Left hindlimb (tissue), 1 donor: ENCODE measurements around the gene KCNJ11.

Source experiments
- DNase-seq: peaks from one replicate; pipeline ENCODE4 v3.0.0-alpha.2; 2018

Gene KCNJ11

DNA sequence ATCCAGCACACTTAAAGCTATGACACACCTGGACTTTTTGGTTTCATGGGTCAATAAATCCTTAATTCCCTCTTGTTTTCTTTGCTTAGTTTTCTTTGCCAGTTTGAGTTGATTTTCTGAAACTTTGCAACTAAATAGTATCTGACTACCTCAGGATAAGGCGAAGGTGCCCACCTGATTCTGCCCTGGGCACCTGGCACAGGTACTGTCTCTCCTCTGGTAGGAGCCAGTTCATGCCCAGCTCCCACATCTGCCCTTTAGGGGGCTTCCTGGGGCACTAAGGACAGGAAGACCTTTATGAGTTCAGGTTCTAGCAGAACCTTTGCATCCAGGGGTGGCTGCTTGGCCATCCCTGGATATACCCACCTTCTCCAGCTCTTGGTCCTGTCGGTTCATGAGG is 19.6 kb upstream of the KCNJ11 start:
- DNase-seq, result no peak

DNA sequence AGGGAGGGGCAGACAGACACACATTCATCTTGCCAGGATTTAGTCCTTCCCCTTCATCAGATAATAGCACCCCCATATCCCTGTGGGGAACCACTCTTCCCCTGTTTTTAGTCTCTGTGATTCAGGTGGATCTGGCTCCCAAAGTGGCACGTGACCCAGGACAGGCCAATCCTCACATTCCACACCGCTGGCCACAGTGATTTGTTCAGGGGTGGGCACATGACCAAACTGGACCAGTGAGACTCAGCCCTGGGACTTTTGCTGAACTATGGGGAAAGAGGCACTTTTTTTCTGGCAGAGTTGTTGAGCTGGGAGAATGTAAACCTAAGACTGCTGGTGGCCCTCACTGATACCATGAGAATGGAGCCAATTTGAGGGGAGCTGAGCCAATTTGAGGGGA is 19.1 kb upstream of the KCNJ11 start:
- no peak for DNase-seq

DNA sequence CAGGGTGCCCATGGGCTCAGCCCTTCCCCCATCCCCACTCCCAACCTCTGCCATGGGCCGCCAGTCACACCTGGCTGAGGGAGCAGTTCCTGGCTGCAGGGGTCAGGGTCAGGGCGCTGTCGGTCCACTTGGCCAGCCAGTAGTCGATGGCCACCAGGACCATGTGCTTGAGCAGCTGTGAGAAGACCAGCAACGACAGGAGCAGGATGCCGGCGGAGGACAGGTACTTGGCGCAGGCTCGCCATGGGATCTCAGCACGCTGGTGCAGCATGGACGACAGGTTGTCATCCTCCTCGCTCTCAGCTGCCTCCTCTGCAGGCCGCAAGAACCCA is 18.3 kb upstream of the KCNJ11 start:
- DNase-seq, result no peak

DNA sequence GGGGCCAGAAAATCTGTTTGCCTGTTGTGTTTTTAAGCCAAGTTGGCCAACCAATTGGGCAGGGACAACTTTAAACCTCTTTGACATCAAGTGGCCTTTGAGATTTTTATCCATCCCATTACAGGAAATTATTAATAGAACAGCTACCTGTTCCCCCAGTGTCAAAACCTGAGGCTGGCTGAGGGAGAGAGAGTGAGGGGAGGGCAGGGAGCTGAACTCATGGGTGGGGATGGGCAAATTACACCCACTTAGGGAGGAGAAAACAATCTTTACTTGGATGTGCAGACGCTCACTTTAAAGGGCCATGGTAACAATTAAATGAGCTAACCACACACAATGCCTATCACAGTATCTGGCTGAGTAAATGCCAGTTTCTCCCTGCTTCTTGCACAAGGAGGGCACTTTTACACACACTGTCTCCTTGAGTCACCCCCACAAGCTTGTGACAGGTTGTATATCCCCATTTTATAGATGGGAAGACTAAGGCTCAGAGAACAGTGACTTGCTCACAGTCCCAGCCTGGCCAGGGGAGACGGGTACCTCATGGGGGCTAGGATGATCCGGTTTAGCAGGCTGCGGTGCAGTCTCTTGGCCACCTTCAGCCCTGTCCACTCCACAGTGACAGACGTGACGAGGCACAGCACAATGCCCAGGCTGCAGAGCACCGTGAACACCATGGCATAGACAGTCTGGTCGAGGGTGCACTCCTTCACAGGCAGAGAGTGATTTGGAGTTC is 17.8 kb upstream of the KCNJ11 start:
- DNase-seq, result no peak

DNA sequence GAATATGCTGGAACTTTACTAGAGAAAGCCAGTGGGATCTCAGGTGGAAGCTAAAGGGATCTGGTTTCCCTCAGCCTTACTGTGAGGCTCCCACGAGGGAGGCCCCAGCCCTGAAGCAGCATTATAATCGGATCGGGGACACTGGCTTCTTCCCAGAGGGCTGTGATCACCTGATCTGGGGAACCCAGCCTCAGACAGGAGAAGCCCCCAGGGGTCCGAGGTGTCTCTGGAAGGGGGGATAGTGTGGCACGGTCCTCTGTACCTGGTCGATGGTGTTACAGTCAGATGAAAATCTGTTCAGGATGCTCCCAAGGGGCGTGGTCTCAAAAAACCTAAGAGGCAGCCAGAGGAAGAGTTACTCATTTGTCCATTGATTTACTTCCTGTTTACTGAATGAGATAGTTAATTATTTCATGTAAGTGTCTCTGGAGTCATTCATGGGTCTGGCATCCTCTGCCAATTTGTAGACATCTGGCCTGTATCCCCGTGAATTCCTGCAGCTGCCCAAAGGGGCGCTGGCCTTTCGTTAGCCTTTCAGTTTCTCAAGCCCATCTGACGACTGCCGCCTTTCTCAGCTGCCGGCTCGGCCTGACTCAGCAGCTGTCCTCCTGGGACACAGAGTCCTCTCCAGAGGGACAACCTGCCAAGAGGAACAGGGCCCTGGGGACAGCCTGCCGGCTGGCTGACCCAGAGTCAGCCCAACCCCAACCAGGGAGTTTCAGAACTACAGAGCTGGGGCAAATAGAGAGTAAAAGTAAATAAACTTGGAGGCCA is 17.0 kb upstream of the KCNJ11 start:
- DNase-seq, result peak; percentile 47

DNA sequence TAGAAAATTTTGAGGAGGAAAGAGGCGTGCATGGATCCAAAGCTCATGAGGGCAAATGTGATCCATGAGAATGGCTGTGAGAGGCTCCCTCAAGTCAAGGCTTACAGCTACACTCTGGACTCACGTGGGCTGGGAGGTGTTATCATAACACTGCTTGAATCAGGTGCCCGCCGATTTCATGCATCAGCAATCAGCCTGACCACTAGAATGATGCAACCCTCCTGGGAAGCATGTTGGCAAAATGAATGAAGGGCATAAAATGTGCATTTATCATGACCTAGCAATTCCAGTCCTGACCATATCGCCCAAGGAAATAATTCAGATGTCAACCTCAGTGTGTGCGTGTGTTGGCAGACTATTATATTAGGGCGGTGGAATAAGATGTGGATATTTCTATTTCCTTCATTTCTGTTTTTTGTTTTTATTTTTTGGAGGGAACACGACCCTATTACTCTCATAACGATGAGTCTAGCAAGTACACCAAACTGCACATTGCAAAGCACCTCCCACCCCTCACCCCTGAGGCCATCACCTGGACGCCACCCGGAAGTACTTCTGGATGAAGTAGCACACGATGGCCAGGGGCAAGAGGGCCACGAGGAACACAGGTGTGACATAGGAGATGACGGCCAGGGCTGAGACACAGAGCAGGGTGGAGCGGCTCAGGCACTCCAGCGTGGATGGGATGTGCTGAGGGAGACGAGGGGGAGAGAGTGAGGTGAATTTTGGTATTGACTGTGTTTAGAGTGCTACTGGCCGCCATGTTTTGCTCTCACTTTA is 15.7 kb upstream of the KCNJ11 start:
- DNase-seq, result no peak

DNA sequence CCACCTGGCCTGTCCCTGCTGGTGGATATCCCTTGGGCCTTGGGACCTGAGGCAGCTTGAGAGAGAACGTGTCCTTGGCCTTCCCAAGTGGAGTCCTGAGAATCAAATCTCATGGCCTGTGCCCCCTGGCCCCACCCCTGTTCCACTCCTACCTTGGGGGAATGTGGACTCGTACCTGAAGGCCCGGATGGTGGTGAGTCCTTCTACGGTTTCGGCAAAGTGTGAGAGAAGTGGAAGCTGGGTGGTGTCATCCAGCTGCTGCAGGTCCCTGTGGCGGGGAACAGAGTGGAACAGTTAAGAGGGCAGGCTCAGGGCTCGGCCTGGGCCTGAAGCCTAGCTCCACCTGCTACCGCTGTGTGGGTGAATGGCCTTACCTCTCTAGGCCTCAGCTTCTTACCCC is 14.0 kb upstream of the KCNJ11 start:
- DNase-seq, result no peak

DNA sequence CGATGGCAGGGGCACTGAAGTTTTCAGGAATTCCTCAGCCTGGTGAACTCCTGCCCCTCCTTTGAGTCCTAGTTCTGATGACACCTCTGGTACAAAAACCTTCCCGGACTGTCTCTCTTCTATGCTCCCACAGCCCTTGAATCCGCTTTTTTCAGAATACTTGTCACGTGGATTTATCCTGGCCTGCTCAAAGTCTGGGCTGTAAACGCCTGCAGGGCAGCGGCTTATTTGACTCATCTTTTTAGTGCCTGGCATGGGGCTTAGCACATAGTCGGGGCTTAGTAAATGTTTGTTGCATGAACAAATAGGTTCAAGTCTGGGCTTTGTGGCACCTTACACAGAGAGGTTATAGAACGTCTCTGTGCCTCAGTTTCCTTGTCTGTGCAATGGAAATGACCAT is 13.4 kb upstream of the KCNJ11 start:
- no peak for DNase-seq

DNA sequence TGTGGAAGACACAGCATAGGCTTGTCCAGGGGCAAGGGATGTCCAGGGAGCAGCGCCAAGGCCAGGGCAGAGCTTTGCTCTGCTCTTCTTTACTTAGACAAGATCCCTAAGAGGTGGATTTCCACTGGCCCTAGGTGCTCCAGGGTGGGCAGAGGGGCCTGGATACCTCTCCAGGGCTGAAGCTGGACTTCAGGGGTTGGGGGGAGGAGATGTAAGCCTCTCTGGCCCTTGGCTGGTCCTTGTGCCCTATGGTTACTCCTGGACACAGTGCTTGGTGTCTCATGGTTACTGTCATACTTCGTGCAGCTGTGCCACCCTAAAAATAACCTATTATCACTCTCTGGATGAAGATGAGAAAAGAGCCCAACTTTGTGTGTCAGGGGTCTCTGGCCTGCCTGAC is 12.9 kb upstream of the KCNJ11 start:
- no peak for DNase-seq

DNA sequence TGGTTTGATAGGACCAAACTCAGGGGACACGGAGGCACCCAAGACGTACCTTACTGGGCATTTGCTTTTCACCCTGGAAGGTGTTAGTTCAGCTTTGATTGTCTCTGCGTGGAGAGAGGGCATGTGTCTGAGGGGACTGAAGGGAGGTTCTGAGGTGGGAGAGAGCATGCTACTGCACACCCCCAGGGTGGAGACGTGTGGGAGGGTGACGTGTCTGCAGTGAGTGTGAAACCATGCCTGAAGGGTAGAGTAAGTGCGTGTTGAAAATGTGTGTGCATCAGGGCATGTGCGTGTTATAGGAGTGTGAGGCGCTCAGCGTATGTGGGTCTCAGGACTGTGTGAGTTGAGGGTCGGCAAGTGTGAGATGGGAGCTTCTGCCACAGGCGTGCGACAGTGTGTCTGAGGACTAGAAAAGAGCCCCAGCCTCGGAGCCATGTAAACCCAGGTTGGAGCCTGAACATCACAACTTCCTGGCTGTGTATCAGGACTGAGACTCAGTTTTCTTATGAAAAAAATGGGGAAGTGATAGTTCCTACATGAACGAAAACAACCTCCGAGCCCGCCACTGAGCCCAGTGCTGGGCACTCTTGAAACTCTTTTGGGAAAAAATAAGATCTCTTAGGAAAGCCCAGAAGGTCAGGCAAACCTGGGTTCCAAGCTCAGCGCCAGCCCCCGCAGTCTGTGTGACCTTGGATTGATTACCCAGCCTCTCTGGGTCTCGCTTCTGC is 11.8 kb upstream of the KCNJ11 start:
- no peak for DNase-seq

DNA sequence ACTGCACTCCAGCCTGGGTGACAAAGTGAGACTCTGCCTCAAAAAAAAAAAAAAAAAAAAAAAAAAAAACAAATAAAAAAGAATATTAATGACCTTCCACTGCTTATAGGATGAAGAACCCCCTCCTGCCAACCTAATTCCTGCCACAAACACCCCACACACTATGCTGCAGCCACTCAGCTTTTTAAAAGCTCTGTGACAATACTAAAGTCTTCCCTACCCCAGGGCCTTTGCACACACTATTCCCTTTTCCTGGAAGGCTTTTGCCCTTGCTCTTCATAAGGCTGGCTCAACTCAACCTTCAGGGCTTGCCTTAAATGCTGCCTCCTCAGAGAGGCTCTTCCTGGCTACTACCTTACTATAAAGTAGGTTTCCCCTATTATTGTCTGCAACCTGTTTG is 10.8 kb upstream of the KCNJ11 start:
- no peak for DNase-seq

DNA sequence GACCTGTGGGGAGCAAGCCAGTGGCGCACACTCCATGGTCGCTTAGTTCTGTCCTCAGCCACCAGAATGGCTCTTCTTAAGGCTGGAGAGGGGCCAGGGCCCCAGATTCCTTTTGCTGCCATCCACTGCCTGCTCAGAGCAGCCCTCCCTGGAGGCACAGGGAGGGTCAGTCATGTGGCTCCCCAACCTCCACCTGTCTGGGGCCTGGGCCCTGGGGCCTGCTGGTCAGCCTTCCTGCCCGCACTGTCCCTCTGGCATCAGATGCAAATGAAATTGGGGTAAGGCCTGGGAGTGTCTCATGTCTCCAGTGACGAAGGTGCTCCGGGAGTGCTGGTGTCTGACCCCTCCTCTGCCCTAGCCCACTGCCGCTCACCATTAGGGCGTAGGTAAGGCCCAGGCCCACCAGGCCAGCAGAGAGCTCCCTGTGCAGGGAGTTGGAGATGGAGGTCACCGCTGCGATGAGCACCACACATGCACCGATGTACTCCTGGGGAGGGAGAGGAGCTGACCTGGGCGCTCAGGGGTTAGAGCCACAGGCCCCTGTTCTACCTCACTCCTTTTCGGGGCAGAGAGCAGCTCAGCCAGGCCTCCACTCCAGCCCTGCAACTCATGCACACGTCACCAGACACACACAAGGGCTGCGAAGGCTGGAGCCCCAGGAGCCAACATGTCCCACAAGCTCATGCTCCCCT is 9.0 kb upstream of the KCNJ11 start:
- no peak for DNase-seq

DNA sequence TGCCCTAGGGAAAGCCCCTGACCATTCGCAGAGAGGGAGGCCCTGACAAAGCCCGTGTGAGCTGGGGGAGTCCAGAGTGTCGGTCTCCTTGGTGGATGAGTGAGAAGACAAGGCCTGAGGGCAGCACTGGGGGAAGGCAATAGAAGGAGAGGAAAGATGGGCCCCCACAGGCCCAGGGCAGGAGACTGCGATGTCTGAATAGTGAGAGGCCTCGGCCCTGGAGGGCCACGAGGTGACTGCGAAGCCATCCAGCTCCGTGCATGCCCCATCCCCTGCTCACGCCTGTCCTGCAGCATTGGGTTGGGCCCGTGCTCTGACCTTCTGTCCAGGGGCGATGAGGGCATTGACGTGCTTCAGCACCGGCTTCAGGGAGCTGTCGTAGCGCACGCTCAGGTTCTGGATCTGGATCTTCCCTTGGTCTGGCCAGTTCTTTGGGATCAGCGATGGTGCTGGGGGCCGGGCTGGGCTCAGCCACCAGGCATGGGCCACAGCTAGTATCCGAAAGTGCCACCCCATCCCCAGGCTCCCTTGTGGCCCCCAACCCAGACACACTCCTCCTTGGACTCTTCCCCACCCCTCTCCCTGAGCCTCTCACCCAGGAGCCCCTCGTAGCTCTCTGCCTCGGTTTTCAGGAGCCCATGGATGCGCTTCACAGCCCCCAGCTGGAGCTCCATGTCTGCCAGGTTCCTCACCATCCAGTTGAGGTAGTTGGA is 8.3 kb upstream of the KCNJ11 start:
- DNase-seq, result no peak

DNA sequence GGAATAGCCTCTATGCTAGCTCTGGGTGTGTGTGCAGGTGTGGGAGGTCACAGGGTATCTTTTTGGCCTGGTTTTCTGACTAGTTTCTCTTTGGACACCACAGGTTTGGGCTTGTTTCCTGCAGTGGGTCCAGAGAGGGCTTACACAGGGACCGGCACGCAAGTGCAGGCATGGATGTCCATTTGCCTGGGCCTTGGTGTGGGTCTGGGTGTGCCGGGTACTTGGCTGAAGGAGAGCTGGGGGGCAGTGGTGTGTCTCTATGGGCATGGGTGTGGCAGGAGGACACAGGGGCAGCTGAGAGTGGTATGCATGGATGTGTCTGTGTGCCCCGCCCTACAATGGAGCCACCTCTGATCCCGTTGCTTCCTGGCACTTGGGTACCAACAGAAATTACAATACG is 7.5 kb upstream of the KCNJ11 start:
- DNase-seq, result no peak

DNA sequence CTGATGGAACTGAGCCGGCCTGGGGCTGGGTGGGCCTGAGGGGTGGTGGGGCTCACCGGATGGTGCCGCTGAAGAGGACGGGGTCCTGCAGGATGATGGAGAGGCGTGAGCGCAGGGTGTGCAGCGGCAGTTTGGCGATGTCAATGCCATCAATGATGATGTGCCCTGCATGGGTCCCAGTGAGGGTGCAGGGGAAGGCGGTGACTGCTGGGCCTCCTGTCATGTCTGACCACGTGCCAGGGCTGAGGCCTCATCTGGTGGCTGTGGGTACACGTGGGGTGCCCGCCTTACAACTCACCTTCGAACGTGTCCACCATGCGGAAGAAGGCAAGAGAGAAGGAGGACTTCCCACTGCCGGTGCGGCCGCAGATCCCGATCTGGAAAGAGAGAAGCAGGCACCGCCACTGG is 7.1 kb upstream of the KCNJ11 start:
- no peak for DNase-seq

DNA sequence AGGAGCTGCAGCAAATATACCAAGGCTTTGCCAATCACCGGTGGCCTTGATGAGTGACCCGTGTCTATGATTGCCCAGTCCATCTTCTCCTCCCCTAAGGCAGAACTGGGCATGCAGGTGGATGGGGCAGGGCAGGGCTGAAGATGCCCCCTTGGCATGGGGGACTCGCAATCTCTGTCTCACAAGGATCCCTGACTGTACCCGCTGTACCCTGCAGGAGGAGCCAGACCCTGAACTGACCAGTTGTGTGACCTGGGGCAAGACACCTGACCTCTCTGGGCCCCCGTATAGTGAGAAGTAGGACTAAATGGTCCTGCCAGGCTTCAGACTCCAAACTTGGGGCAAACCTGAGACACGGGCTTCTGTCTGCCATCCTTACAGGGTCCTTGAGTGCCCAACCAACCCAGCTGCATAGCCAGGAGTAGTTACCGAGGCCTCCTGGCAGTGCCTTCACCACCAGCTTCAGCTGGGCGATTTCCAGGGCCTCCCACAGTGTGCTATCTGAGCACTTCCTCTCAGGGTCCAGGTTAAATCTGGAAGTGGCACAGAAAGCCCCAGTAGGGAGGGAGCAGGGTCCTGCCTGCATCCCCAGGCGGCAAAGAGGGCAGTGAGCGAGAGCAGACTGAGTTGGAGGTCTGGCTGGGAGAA is 6.4 kb upstream of the KCNJ11 start:
- no peak for DNase-seq

DNA sequence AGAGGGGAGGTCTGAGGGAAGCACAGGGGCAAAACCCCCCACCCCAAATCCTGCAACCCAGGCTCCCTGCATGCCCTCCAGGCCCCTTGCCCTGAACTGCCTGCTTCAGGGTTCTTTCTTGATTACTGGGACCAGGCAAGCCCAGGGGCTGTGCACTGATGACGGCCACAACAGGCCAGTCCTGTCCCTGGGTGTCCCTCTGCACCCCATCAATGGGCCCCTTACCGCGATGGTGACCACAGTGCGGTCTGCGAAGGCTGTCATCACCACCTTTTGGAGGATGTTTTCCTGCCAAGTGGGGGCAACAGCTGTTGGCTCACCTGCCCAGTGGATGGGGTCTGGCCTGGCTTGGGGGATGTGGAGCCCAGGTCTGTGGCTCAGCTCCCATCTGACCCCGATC is 5.0 kb upstream of the KCNJ11 start:
- DNase-seq, result no peak

DNA sequence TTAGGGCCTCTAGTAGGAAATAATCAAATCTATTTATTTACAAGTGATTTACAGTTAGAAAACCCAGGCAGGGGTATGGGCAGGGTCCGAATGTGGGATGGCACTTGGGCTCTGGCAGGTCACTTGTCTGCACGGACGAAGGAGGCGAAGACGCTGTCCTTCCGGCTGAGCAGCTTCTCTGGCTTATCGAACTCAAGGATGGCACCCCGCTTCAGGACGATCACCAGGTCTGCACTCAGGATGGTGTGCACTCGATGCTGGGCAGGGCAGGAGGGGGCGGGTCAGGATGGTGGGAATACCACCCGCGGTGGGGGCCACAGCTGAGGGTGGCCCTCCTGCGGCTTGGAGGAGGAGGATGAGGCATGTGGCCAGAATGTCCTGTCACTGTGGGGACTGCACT is 4.4 kb upstream of the KCNJ11 start:
- no peak for DNase-seq

DNA sequence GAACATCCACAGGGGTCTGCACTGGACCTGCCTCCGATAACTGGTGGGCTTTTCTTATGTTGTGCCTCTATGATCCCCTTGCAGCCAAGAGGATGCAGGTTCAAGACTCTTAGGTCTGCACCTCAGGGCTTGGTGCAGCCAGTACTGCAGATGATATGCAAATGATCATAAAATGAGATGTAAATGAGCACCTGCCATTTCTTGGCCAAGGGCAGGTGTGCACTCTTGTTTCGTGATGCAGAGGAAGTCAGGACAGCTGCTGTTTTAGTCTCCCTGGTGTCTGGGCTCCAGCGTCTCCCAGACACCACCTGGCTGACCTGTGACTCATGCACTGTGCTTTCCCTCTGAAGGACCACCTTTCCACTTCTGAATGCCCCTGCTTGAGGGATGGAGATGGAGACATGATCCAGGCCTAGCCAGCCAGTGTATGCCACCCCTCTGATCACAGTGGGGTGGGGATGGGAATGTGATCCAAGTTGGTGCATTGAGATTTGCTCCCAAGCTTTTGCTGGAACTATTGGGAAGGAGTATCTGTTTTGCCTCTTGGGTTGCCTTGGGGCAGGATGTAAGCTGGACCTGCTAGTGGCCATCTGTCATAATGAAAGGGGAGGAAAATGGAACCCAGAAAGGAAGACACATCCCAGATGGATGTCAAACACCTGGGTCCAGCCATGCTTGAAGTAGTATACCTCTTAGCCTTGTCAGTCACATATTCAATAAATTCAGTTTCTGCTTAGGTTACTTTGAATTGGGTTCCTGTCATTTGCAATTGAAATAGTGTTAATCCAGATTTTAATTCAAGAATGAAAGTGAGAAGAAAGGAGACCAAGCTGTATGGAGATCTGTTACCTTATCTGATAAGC is 3.3 kb upstream of the KCNJ11 start:
- DNase-seq, result no peak

DNA sequence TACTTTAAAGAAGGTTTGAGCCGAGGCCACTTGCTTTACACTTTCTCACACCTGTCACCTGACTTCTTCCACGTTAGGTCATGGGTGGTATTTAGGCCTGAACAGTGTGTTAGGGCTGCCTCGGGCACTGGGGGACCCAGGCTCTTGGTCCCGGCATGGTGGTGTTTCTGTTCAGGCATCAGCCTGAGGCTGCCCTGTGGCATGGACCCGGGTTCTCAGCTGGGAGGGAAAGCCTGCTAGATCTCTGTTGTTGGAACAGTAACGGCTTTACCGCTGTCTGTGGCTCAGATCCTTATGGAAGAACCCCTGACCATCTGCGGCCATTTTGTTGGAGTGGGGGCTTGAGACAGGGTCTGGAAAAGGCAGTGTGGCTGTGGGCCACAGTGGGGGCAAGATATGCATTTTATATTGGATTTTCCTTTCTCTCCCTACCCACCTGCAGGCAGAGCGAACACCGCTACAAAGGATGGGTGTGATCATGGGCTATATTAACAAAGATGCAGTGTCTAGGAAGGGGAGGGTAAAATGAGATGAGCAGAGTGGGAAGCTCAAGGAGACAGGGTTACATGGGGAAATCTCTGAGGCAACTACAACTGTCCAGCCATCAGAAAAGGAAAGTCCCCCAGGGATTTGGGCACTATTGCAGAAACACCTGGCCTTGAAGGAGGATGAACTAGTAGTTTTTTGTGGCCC is 1.6 kb upstream of the KCNJ11 start:
- DNase-seq, result no peak
